ENCODE measurements around the gene IPO11. TPM values are rescaled to one million over a fixed set of nuclear protein-coding genes. Genes with fewer than 3 reads are reported as not detected.

Gene IPO11
- total and polyA plus RNA-seq, 7 donors, result 9.1 to 25.4 (median 21.4) TPM

DNA sequence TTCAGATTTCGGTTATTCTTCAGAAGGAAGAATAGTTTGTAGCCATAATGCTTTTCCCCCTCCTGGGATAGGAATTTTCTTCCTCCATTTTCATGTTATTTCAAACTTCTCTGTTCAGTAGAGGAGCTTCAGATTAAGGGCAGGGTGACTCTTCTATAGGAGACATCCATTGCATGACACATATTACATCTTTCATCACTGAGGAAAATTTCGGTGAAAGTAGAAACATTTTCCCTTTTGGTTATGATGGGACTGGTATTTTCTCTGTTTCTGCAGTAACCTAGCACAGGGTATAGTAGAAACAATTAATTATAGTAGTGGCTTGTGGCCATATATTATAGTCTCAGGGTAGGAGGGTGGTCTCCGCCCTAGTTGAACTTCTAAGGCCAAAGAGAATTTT lies 1.1 kb downstream of the IPO11 start:
- peak overlapping the region; percentile 92 for H3K4me3 ChIP-seq
- H3K27me3 ChIP-seq (ENCODE audit: insufficient read depth in 3 of 3, low read length in 2 of 3), result no peaks in the 10 kb centered on the region
- H3K9me3 ChIP-seq, result no peaks in the 10 kb centered on the region
- no peaks in the 10 kb centered on the region for H3K36me3 ChIP-seq (ENCODE audit: insufficient read depth in 1 of 2, low read depth in 1 of 2)
- intact Hi-C loops (cut with DNase I), result no loop called here
- no peak for ATAC-seq
- TF ChIP-seq, protein P1, sequence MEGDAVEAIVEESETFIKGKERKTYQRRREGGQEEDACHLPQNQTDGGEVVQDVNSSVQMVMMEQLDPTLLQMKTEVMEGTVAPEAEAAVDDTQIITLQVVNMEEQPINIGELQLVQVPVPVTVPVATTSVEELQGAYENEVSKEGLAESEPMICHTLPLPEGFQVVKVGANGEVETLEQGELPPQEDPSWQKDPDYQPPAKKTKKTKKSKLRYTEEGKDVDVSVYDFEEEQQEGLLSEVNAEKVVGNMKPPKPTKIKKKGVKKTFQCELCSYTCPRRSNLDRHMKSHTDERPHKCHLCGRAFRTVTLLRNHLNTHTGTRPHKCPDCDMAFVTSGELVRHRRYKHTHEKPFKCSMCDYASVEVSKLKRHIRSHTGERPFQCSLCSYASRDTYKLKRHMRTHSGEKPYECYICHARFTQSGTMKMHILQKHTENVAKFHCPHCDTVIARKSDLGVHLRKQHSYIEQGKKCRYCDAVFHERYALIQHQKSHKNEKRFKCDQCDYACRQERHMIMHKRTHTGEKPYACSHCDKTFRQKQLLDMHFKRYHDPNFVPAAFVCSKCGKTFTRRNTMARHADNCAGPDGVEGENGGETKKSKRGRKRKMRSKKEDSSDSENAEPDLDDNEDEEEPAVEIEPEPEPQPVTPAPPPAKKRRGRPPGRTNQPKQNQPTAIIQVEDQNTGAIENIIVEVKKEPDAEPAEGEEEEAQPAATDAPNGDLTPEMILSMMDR (IDR thresholded peaks at IDR 0.05), result no peak
- WGBS, 3 donors, result 55 to 61% (median 57%) methylated on average over 3 of the region's 3 CpGs
- H3K4me1 ChIP-seq, result peaks cover 19% of the 10 kb centered on the region
- DNase-seq, result no peak
- no peak overlapping the region for H3K27ac ChIP-seq

DNA sequence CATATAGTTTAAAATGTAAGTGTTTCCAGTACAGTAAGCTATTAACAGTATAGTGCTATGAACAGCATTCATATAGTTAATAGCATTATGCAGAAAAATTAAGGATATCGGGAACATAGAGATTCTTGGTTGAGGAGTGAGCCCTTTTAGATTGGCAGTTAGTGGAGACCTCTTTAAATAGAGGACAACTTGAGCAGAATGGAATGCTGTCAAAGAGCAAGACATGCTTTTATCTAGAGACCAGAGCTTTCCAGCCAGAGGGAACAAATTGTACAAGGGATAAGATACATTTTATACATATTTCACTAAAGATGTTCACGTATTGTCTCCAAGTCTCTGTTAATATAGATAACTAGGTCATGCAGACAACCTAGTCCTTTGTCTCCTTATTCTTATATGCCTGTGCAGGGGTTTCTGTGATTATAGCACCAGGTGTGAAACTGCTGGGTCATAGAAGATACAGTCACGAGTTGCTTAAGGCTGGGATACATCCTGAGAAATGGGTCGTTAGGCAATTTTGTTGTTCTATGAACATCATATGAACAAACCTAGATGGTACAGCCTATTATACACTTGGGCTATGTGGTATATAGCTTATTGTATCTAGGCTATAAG lies 6.0 kb downstream of the IPO11 start:
- intact Hi-C loops (cut with DNase I), result no loop called here
- no peaks in the 10 kb centered on the region for H3K9me3 ChIP-seq

DNA sequence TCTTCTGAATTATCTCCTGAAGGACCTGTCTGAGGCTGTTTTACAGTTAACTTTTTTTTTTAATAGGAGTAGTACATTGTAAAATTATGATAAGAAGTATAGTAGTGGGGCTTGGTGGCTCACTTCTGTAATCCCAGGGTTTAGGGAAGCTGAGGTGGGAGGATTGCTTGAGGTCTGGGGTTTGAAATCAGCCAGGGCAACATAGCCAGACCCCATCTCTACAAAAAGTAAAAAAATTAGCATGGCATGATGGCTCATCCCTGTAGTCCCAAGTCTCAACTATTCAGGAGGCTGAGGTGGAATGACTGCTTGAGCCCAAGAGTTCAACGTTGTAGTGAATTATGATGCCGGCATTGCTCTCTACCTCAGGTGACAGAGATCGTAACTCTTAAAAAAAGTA lies 7.0 kb downstream of the IPO11 start:
- WGBS, 3 donors, result 96 to 99% (median 97%) methylated on average over 3 of the region's 3 CpGs
- no peaks in the 10 kb centered on the region for H3K27me3 ChIP-seq (ENCODE audit: insufficient read depth in 3 of 3, low read length in 2 of 3)
- H3K9me3 ChIP-seq, result no peaks in the 10 kb centered on the region
- peaks cover 12% of the 10 kb centered on the region for H3K4me1 ChIP-seq
- TF ChIP-seq, protein P1 (IDR thresholded peaks at IDR 0.05), result no peak
- ATAC-seq (no peak), DNase-seq (no peak)
- intact Hi-C loops (cut with DNase I), result no loop called here
- H3K4me3 ChIP-seq, result no peak overlapping the region
- H3K36me3 ChIP-seq (ENCODE audit: insufficient read depth in 1 of 2, low read depth in 1 of 2), result no peaks in the 10 kb centered on the region
- H3K27ac ChIP-seq, result no peak overlapping the region

More for the DNA sequence above, 6.0 kb downstream of the IPO11 start:
- DNase-seq (no peak), ATAC-seq (peak in 2 of 4 donors; percentile 72 to 81)
- Histone ChIP-seq H3K36me3 (ENCODE audit: insufficient read depth in 1 of 2, low read depth in 1 of 2) (no peaks in the 10 kb centered on the region), H3K4me1 (peaks cover 20% of the 10 kb centered on the region), H3K27me3 (ENCODE audit: insufficient read depth in 3 of 3, low read length in 2 of 3) (no peaks in the 10 kb centered on the region), H3K27ac (no peak overlapping the region), H3K4me3 (no peak overlapping the region)
- 48 to 66% (median 51%) methylated on average over 4 of the region's 4 CpGs for WGBS, 3 donors
- TF ChIP-seq, protein P1 (IDR thresholded peaks at IDR 0.05), result no peak

DNA sequence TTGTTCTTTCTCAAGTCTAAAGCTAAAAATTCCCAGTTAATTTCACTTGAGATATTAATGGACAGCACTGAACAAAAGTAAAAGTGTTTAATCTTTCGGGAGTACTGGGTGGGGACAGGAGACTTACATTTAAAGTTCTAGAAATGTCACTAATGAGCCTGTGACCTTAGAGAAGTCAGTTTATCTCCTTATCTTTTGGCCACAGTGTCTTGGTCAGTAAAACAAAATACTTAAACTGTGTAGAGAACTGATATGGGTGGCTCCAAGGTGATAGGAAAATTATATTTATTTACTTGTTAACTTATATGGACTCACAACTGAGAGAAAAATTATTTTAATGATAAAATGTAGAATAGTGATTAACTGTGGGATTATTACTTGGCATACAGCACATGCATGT lies 8.9 kb downstream of the IPO11 start:
- no peak for ATAC-seq
- H3K27ac ChIP-seq, result no peak overlapping the region

More for the DNA sequence above, 8.9 kb downstream of the IPO11 start:
- TF ChIP-seq, protein P1 (IDR thresholded peaks at IDR 0.05), result no peak
- whole genome bisulfite sequencing, 3 donors, result 81 to 88% (median 88%) methylated on average over 1 of the region's 1 CpG
- intact Hi-C loops (cut with DNase I), result no loop called here
- H3K4me3 ChIP-seq, result no peak overlapping the region
- no peaks in the 10 kb centered on the region for H3K9me3 ChIP-seq
- no peaks in the 10 kb centered on the region for H3K36me3 ChIP-seq (ENCODE audit: insufficient read depth in 1 of 2, low read depth in 1 of 2)
- DNase-seq, result no peak
- H3K27me3 ChIP-seq (ENCODE audit: insufficient read depth in 3 of 3, low read length in 2 of 3), result no peaks in the 10 kb centered on the region
- peaks cover 12% of the 10 kb centered on the region for H3K4me1 ChIP-seq
